GM19023 (cell line): Measurements from ENCODE around the gene PSD2.

Experiments
- ATAC-seq: cut with Tn5 transposase; IDR thresholded peaks from one replicate; pipeline ENCODE4 v1.9.1; 2021; ENCODE audit warnings: mild to moderate bottlenecking, moderate library complexity; ENCODE audit not compliant: unreplicated experiment

PSD2 gene

GRCh38 chr5:139835656-139836055 lies 40.0 kb downstream of the PSD2 start:
- no peak for ATAC-seq

DNA sequence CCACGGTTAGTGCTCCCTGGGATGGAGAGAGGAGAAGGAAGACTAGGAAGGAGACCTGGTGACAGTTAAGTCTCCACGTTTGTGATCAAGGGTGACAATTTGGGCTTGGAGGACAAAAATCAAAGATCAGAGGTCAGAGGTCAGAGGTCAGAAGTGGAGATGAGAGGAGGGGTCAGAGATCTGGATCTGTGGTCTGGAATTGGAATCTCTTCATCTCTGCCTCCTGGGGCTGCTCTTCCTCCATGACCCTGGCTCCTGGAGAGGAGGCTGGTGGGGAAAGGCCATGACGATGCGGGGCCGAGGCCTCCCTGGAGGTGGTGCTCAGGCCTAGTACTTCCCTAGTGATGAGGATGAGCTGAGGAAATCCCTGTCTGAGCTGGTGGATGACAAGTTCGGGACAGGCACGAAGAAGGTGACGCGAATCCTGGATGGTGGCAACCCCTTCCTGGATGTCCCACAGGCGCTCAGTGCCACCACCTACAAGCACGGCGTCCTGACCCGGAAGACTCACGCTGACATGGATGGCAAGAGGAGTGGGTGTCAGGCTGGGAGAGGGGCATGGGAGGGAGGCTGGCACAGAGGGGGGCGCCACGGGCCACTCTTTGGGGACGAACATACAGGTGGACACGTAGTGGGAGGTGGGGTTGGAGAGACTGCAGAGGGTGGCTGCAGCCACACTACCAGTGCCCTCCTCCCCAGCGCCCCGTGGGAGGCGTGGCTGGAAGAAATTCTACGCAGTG lies 41.0 kb downstream of the PSD2 start:
- ATAC-seq = no peak

DNA sequence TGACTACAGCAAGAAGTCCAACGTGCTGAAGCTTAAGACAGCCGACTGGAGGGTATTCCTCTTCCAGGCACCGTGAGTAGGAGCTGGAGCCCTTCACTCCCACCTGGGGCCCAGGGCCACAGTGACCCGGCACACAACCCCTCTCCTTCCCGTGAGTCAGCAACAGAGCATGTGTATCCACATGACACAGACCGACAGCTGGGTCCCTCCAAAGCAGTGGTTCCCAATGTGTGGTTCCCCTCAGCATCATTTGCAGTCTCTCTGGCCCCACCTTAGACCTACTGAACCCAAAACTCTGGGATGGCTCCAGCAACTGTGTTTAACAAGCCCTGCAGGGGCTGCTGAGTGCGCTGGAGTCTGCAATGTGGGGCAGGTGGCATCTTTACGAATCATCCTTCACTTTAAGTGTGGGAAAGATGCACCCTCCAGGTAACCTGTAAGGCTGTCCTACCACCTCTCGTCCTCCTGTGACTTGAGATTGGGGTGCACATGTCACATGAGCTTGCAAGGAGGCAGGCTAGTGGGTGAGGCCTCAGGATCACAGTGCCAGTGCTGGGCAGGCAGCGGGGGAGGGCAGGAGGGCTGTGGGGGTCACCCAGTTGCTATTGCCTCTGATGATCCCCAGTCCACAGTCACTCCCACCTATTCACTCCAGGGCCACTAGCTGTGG lies 42.2 kb downstream of the PSD2 start:
- ATAC-seq = no peak

GRCh38 chr5:139838381-139839197 lies 43.0 kb downstream of the PSD2 start:
- ATAC-seq = no peak

GRCh38 chr5:139839232-139839815 lies 43.7 kb downstream of the PSD2 start:
- no peak for ATAC-seq

DNA sequence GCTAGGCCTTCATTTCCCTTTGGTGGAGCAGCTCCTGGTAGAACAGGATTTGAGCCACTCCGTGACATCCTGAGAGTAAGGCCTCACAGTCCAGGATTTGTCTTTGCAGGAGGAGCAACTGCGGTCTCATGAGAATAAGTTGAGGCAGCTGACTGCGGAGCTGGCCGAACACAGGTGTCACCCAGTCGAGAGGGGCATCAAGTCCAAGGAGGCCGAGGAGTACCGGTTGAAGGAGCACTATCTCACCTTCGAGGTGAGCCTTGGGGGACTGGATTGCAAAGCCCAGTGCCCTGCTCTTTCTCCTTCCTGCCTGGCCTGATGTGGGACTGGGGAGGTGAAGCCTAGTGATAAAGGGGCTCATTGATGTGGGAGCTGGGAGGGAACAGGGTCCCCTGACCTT lies 44.3 kb downstream of the PSD2 start:
- ATAC-seq = no peak

GRCh38 chr5:139841549-139841948 lies 45.9 kb downstream of the PSD2 start:
- no peak for ATAC-seq

DNA sequence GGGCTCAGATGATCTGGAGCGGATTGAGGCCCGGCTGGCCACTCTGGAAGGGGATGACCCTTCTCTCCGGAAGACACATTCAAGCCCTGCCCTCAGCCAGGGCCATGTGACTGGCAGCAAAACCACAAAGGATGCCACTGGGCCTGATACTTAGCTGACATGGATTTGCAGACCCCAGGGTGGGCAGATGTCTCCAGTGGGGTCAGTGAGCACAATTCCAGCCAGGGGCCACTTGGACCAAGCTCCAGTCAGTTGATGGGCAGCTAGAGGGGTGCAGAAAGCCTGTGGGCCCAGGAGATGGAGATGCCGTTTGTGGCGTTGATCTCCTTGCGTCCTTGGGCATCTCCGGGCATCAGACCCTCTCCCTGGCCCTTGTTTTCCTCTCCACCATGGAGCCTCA lies 46.7 kb downstream of the PSD2 start:
- no peak for ATAC-seq

DNA sequence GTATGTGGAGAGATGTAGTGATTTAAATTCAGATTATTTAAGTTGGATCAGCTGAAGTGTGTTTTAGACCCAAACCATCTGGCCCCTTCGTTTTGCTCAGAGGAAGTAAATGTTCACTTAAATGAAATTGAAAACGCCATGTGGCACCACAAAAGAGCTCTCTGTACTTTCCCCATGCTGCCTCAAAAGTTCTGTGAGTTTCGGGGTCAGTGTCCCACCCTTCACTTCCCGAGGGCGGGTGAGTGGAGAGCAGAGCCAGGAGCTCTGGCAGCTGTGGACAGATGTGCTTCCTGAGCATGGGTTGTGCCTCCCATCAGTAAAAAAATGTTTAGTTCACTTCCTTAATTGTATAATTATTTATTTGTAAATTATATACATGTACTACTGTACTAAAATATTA lies 48.4 kb downstream of the PSD2 start:
- no peak for ATAC-seq

DNA sequence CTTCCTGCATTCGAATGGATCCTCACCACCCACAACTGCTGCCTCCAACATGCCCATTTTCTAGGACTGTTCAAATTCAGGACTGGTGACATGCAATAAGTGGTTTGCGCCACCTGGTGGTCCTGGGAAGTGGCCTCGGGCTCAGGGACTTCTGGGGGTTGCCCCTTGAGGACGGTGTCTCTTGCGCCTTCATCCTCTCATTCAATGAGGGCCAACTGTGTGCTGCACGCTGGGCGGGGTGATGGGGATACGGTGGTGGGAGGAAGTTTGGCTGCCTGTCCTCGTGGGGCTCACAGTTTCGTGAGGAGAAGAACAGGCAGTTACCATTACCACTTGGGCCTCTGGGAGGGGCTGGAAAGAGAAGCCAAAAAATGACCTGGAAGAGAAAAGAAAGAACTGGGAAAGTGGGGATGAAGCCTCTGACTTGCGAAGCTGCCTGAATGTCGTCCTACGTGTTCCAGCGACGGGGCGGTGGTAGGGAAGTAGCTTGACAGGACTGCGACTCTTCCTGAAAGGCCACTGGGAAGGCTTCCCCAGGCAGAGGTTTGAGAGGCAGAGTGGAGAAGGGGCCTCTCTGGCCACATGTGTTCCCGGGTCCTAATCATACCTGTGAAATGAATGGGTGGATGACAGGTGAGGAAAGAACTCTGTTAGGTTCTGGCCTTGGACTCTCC lies 49.0 kb downstream of the PSD2 start:
- ATAC-seq = peak; percentile 37

GRCh38 chr5:139845846-139846681 lies 50.5 kb downstream of the PSD2 start:
- ATAC-seq = no peak

DNA sequence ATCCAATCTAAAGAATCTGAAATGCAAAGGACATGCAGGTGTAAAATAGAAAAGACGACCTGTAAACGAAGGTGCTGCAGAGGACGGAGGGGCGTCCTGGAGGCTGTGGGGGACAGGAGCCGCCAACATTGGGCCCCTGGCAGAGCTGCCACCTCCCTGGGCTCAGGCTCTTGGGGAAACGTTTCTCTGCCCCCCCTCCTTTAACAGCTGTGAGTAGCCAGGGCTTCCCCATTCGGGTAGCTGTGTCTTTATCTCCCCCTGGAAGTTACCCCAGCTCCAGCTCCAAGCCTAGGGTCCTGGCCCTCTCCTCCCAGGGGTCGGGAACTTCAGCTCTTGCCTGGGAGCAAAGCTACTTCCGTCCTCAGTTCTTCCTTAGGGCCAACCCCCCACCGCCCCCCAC lies 51.5 kb downstream of the PSD2 start:
- ATAC-seq = no peak

GRCh38 chr5:139847790-139848507 lies 52.3 kb downstream of the PSD2 start:
- ATAC-seq = peak; percentile 65

- peak; percentile 18 for ATAC-seq
These were observed 53.0 kb downstream of the PSD2 start for GRCh38 chr5:139848508-139849100.

GRCh38 chr5:139849501-139849900 lies 53.9 kb downstream of the PSD2 start:
- ATAC-seq = no peak

DNA sequence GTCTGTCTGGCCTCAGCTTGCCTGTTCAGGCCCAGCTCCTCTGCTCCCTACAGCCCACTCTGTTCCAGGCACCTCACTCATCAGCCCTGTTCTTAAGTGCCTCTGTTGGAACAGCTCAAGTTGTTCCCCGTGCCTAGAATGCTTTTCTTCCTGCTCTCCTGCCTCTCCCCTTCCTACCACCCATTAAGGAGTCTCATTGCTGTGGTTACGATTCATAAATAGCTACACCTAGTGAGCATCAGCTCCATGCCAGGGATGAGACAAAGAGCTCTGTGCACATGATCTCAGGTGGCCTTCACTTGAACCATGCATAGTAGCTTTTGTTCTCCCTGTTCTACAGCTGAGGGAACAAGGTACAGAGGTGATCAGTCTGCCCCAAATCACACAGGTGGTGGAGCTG lies 54.3 kb downstream of the PSD2 start:
- no peak for ATAC-seq

GRCh38 chr5:139850423-139851016 lies 54.9 kb downstream of the PSD2 start:
- ATAC-seq = no peak

DNA sequence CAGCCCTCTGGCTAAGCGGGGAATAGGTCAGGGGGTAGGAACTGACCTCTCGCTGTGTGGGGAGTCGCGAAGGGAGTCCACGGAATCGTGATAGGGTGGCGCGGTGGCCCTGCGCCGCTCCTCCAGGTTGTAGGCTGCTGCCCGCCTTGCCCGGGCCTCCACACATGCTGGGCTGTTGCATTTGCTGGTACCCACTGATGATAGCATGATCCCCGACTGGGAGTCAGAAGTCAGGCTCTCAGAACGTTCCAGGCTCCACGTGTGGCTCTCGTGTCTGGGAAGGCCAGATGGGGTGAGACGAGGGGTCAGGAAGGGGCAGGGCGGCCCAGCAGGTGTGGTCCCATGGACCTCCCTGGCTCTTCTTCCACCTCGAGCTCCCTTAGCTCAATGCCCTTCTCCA lies 56.0 kb downstream of the PSD2 start:
- ATAC-seq = no peak

GRCh38 chr5:139852696-139853095 lies 57.1 kb downstream of the PSD2 start:
- no peak for ATAC-seq
